SU-DHL-6 (cell line): ENCODE data around the gene LRRC28.

Experiments
- CTCF ChIP-seq: fragments of 200-600 bp; sonication (generic); IDR thresholded peaks from one replicate; pipeline ENCODE4 v1.5.1; 2017; ENCODE audit warnings: antibody characterized with exemption, mild to moderate bottlenecking, low read length, moderate library complexity; ENCODE audit not compliant: insufficient read depth, poor library complexity, severe bottlenecking
- EZH2phosphoT487 ChIP-seq: fragments of 200-600 bp; sonication (generic), shearing (Covaris generic); conservative IDR thresholded peaks from 2 replicates; pipeline ENCODE4 v1.6.1; 2018; ENCODE audit warnings: mild to moderate bottlenecking, antibody characterized with exemption, low read length, moderate library complexity, mixed read lengths

- TF ChIP-seq CTCF (no peak), EZH2phosphoT487 (no peak)
Measured at GRCh38 chr15:99336794-99337193, 85.5 kb downstream of the LRRC28 start.
